BLaER1 (cell line): ENCODE measurements around the gene DUSP11.
"Not testable (repeated sequence)": the region's sequence is repeated elsewhere in the genome, so short reads cannot be mapped to it uniquely, and the experiment has no call there.

Experiments
- H3K27ac ChIP-seq: shearing (Covaris generic); formaldehyde crosslinking; 2 replicates; pipeline ENCODE4 v1.8.1; 2022
- H3K27me3 ChIP-seq: shearing (Covaris generic); formaldehyde crosslinking; 2 replicates; pipeline ENCODE4 v1.8.1; 2022
- H3K36me3 ChIP-seq: shearing (Covaris generic); formaldehyde crosslinking; 2 replicates; pipeline ENCODE4 v1.8.1; 2022
- H3K4me1 ChIP-seq: shearing (Covaris generic); formaldehyde crosslinking; 2 replicates; pipeline ENCODE4 v1.8.1; 2022
- H3K4me2 ChIP-seq: shearing (Covaris generic); formaldehyde crosslinking; 2 replicates; pipeline ENCODE4 v1.8.1; 2022
- H3K4me3 ChIP-seq: shearing (Covaris generic); formaldehyde crosslinking; 2 replicates; pipeline ENCODE4 v1.8.1; 2022
- H3K9ac ChIP-seq: shearing (Covaris generic); formaldehyde crosslinking; 2 replicates; pipeline ENCODE4 v1.8.1; 2022
- H3K9me3 ChIP-seq: shearing (Covaris generic); formaldehyde crosslinking; 2 replicates; pipeline ENCODE4 v1.8.1; 2022
- H4K20me1 ChIP-seq: shearing (Covaris generic); formaldehyde crosslinking; 2 replicates; pipeline ENCODE4 v1.8.1; 2022
- Cebpa-rat ChIP-seq: shearing (Covaris generic); IDR thresholded peaks from 2 replicates; pipeline ENCODE4 v1.8.1; 2022

Gene DUSP11

DNA sequence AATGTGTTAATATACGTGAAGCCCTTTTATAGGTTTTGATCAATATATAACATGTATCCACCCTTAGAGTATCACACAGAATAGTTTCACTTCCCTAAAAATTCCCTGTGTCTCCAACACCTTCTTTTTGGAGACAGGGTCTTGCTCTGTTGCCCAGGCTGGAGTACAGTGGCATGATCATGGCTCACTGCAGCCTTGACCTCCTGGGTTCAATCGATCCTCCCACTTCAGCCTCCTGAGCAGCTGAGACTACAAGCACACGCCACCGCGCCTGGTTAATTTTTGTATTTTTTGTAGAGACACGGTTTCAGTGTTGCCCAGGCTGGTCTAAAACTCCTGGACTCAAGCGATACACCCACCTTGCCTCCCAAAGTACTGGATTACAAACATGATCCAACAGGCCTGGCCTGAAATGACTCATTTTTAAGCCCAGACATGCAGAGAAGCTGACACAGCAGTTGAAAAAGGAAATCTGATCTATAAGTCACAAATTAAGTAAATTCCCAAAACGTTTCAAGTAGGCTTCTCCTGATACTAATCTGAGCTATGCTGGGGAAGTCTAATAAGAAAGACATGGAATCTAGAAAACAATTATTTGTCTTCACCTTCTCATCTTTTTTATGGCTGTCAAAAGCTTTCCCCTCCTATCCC, 2.9 kb downstream of the DUSP11 start:
- Histone ChIP-seq H3K27me3 (no peaks in the 10 kb centered on the region), H3K9ac (no peak overlapping the region), H3K9me3 (no peaks in the 10 kb centered on the region), H3K27ac (no peak overlapping the region), H3K36me3 (peaks cover 57% of the 10 kb centered on the region), H3K4me2 (no peak overlapping the region), H3K4me3 (no peak overlapping the region), H3K4me1 (peaks cover 18% of the 10 kb centered on the region), H4K20me1 (peaks cover 5% of the 10 kb centered on the region; the same call in 1 of the 2 replicates)
- no peak for TF ChIP-seq Cebpa-rat

DNA sequence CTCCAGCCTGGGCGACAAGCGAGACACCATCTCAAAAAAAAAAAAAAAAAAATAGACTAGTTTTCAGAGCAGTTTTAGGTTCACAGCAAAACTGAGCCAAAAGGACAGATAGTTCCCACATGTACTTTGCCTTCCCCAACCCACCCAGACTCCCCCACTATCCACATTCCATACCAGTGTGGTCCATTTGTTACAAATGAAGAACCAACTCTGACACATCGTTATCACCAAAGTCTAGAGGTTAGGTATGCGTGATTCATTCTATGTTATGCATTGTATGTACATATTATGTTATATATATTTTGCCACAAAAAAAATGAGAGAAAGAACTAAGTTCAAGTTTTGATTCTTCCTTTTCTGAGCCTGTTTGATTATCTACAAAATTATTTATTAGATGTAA, 3.5 kb downstream of the DUSP11 start:
- TF ChIP-seq Cebpa-rat, result no peak
- Histone ChIP-seq H3K27me3 (no peaks in the 10 kb centered on the region), H3K4me1 (peaks cover 18% of the 10 kb centered on the region), H3K9ac (no peak overlapping the region), H4K20me1 (peaks cover 5% of the 10 kb centered on the region; the same call in 1 of the 2 replicates), H3K36me3 (peaks cover 63% of the 10 kb centered on the region), H3K4me3 (no peak overlapping the region), H3K27ac (no peak overlapping the region), H3K9me3 (no peaks in the 10 kb centered on the region), H3K4me2 (no peak overlapping the region)

DNA sequence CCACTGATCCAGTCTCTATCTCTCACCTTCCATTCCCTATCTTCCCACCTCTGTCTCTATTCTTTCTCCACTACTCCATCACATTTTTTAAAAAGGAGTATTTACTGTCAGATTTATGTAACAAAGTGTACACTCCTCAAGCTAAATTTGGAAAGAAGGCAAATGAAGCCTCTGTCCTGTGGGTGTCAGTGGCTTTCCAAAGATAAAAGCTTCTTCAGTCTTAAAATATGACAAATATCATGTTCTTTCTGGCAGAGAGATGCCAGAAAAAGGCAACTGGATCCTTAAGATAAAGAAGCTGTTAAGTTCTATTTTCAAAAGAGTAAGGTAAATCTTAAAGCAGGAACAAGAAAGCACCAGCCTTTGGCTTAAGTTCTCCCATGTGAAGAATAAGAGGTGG, 7.1 kb downstream of the DUSP11 start:
- no peak overlapping the region for H3K9ac ChIP-seq
- H3K36me3 ChIP-seq, result peaks cover 99% of the 10 kb centered on the region
- H4K20me1 ChIP-seq, result peaks cover 18% of the 10 kb centered on the region
- H3K9me3 ChIP-seq, result no peaks in the 10 kb centered on the region
- H3K4me1 ChIP-seq, result no peaks in the 10 kb centered on the region
- H3K27me3 ChIP-seq, result no peaks in the 10 kb centered on the region
- TF ChIP-seq Cebpa-rat, result no peak
- no peak overlapping the region for H3K27ac ChIP-seq
- no peak overlapping the region for H3K4me2 ChIP-seq
- no peak overlapping the region for H3K4me3 ChIP-seq

DNA sequence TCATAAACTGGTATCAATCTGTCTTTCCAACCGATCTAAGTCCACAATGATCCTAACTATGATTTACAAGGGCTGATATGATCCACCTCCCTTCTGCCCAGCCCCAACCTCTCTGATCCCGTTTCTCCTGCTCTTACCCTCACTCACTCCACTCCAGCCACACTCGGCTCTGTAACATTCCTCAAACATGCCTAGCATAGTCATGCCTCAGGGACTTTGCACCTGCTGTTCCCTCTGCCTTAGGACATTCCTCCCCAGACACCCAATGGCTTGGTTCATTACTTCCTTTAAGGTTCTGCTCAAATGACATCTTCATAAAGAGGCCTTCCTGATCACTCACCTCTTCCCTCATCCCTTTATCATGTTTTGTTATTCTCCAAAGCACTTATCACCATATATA, 9.2 kb downstream of the DUSP11 start:
- Histone ChIP-seq H3K27ac (no peak overlapping the region), H3K4me3 (no peak overlapping the region), H3K9ac (no peak overlapping the region), H4K20me1 (peaks cover 23% of the 10 kb centered on the region), H3K4me2 (no peak overlapping the region), H3K36me3 (peaks cover 96% of the 10 kb centered on the region), H3K4me1 (no peaks in the 10 kb centered on the region), H3K27me3 (no peaks in the 10 kb centered on the region), H3K9me3 (no peaks in the 10 kb centered on the region)
- no peak for TF ChIP-seq Cebpa-rat

DNA sequence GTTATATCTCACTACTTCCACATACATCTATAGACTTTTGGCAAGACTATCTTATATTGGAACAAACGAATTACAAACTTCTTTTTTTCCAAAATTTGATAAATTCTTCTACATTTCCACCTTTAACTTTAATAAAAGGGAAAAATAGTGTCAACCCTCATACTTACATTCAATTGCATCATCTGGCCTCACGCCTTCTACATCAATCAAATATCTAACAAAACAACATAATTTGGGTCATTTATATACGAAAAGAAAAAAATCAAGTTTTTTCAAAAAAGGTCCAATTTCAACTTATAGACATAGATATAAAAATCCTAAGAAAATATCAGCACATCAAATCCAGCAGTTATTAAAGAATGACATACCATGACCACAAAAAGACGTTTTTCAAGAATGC, 12.9 kb downstream of the DUSP11 start:
- TF ChIP-seq Cebpa-rat, result no peak
- Histone ChIP-seq H3K27me3 (no peaks in the 10 kb centered on the region), H3K9ac (no peak overlapping the region), H3K4me3 (no peak overlapping the region), H3K4me1 (no peaks in the 10 kb centered on the region), H3K36me3 (peaks cover 93% of the 10 kb centered on the region), H3K9me3 (no peaks in the 10 kb centered on the region), H3K27ac (no peak overlapping the region), H4K20me1 (peaks cover 23% of the 10 kb centered on the region), H3K4me2 (no peak overlapping the region)

DNA sequence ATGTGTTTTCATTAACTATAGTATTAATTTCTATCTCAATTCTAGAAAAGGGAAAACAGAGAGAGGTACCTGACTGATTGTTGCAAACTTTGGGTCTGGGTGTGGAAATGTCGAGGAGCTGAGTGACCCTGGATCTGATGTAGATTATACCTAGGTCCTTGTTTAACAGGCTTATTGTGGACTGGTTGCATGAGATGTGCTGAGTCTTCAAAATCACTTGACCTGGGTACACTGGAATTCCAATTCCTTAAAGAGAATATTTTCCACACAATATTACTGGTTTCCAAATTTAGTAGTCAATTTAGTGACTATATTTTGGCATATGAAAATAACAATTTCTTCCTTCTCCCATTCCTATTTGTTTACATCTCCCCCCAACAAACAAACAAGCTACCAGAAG, 13.6 kb downstream of the DUSP11 start:
- Histone ChIP-seq H3K9me3 (no peaks in the 10 kb centered on the region), H3K4me1 (no peaks in the 10 kb centered on the region), H3K9ac (no peak overlapping the region), H3K36me3 (peaks cover 93% of the 10 kb centered on the region), H3K27me3 (no peaks in the 10 kb centered on the region), H3K27ac (no peak overlapping the region), H3K4me3 (no peak overlapping the region), H4K20me1 (peaks cover 23% of the 10 kb centered on the region), H3K4me2 (no peak overlapping the region)
- TF ChIP-seq Cebpa-rat, result no peak

DNA sequence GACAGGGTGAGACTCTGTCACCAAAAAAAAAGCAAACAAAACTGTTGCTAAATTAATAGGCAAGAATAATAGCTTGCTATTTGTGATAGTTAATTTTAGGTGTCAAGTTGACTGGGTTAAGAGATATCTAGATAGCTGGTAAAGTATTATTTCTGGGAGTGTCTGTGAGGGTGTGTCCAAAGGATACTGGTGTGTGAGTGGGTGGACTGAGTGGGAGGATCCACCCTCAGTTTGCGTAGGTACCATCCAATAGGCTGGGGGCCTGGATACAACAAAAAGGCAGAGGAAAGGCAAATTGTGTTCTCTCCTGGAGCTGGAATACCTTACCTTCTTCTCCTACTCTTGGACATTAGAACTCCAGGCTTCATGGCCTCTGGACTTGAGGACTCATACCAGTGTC, 15.0 kb downstream of the DUSP11 start:
- no peaks in the 10 kb centered on the region for H3K9me3 ChIP-seq
- peaks cover 93% of the 10 kb centered on the region for H3K36me3 ChIP-seq
- no peak for TF ChIP-seq Cebpa-rat
- H3K9ac ChIP-seq, result no peak overlapping the region
- H4K20me1 ChIP-seq, result peaks cover 18% of the 10 kb centered on the region
- H3K4me2 ChIP-seq, result no peak overlapping the region
- no peak overlapping the region for H3K27ac ChIP-seq
- H3K4me3 ChIP-seq, result no peak overlapping the region
- no peaks in the 10 kb centered on the region for H3K4me1 ChIP-seq
- no peaks in the 10 kb centered on the region for H3K27me3 ChIP-seq

DNA sequence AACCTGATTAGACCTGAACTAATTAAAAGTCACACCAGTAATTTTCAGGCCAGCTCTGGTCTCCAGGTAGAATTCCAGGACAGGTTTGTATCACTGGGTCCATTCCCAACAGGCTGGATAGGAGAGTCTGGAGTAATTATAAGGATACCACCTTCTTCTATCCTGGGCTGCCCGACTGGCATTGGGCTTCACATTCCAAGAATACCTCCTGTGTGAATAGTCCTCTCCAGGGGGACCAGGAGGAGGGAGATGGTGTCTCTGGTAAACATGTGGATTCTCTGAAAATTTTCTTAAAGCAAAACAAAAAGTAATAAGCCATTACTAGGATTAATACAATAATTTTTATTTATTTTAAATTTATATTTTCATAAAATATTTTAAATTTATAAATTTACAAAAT, 17.3 kb downstream of the DUSP11 start:
- Histone ChIP-seq H3K9me3 (no peaks in the 10 kb centered on the region), H3K4me1 (no peaks in the 10 kb centered on the region), H3K27ac (no peak overlapping the region), H3K36me3 (peaks cover 93% of the 10 kb centered on the region), H4K20me1 (peaks cover 2% of the 10 kb centered on the region; the same call in 1 of the 2 replicates), H3K4me3 (no peak overlapping the region), H3K4me2 (no peak overlapping the region), H3K27me3 (no peaks in the 10 kb centered on the region), H3K9ac (no peak overlapping the region)
- TF ChIP-seq Cebpa-rat, result no peak

DNA sequence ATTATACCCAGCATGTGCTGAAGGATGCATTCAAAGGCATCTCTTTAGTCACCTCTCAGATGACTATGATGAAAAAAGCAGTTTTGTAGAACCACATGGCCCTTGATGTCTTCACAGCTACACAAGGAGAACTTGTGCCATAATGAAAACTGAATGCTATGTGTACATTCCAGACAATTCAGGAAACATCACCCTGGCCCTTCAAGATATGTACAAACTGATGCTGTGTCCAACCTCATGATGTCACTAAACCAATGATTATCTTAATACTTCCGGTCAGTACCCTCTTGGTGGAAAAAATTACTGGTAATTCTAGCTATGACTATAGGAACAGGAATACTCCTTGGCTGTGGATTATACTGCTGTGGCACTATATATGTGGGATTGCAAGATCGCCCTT, 20.0 kb downstream of the DUSP11 start:
- no peak overlapping the region for H3K9ac ChIP-seq
- TF ChIP-seq Cebpa-rat, result no peak
- peaks cover 16% of the 10 kb centered on the region for H3K9me3 ChIP-seq
- H3K36me3 ChIP-seq, result peaks cover 97% of the 10 kb centered on the region
- no peaks in the 10 kb centered on the region for H4K20me1 ChIP-seq
- no peak overlapping the region for H3K27ac ChIP-seq
- no peak overlapping the region for H3K4me2 ChIP-seq
- H3K4me3 ChIP-seq, result no peak overlapping the region
- no peaks in the 10 kb centered on the region for H3K27me3 ChIP-seq
- no peaks in the 10 kb centered on the region for H3K4me1 ChIP-seq

DNA sequence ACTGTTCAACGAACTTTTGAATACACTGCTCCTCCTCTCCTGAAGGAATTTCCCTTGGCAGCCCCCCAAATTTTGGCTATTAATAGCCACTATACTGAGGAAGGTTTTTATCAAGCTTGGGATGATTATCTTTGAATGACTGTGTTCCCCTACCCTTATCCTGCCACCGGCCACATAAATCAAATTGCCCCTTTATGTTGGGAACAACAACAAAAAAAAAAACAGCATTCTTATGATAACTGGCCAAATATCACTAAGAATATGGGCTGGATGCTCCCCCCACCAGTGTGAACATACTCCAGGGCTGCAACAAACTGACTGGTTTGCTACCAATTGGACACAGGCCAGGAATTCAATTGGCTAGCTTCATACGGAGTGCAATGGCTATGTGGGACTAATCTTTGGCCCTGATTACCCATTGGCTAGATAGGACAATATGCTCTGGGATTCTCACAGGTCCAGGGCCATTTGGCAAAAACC, 20.6 kb downstream of the DUSP11 start:
- Histone ChIP-seq H3K4me3 (no peak overlapping the region), H3K9ac (no peak overlapping the region), H3K27me3 (no peaks in the 10 kb centered on the region), H3K4me1 (no peaks in the 10 kb centered on the region), H4K20me1 (no peaks in the 10 kb centered on the region), H3K4me2 (no peak overlapping the region), H3K36me3 (peaks cover 97% of the 10 kb centered on the region), H3K27ac (no peak overlapping the region), H3K9me3 (peaks cover 22% of the 10 kb centered on the region)
- TF ChIP-seq Cebpa-rat, result no peak

DNA sequence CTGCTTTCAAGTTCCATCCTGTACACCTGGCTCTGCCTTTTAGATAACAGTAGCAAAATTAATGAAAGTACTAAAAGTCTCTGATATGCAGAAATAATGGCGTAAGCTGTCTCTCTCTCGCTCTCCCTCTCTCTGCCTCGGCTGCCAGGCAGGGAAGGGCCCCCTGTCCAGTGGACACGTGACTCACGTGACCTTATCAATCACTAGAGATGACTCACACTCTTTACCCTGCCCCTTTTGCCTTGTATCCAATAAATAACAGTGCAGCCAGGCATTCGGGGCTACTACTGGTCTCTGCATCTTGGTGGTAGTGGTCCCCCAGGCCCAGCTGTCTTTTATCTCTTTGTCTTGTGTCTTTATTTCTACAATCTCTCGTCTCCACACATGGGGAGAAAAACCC, 25.6 kb downstream of the DUSP11 start:
- not testable (repeated sequence) for H3K4me1 ChIP-seq, H3K4me2 ChIP-seq, H4K20me1 ChIP-seq, H3K9ac ChIP-seq, H3K4me3 ChIP-seq, H3K27ac ChIP-seq, H3K27me3 ChIP-seq
- Histone ChIP-seq H3K9me3 (peaks cover 27% of the 10 kb centered on the region), H3K36me3 (peaks cover 94% of the 10 kb centered on the region)
